ENCODE measurements around the gene MYO7A. TPM values are rescaled to one million over a fixed set of nuclear protein-coding genes. Genes with fewer than 3 reads are reported as not detected.
A peak's percentile ranks its signal among the peaks of the same experiment; 100 is the strongest.

MYO7A gene
- total and polyA plus RNA-seq, 2 of the 4 experiments (the other 2 are of a cell fraction) = 0.02 TPM; not detected in 1

GRCh38 chr11:77147668-77148321 lies 19.7 kb downstream of the MYO7A start:
- Histone ChIP-seq H2AFZ (replicated peaks; ENCODE audit: low read length, poor library complexity) (peak overlapping the region; percentile 80), H3K9me3 (ENCODE audit: control insufficient read depth, insufficient read depth, low read length) (no peaks in the 10 kb centered on the region), H3K27me3 (ENCODE audit: control insufficient read depth, insufficient read depth, low read length) (peaks cover 53% of the 10 kb centered on the region), H3K27ac (ENCODE audit: insufficient read depth, low read length) (no peak overlapping the region), H3K23ac (ENCODE audit: low read depth, low read length) (no peak overlapping the region), H2BK120ac (ENCODE audit: low read depth, low read length) (no peak overlapping the region), H2AK9ac (replicated peaks; ENCODE audit: low read depth, low read length, poor library complexity) (no peak overlapping the region), H4K8ac (ENCODE audit: low read depth in 2 of 2, low read length in 2 of 2) (no peak overlapping the region), H2AK5ac (ENCODE audit: low read depth, low read length) (no peak overlapping the region), H3K56ac (ENCODE audit: extremely low read depth, insufficient read depth, low read length) (no peak overlapping the region), H3K79me1 (ENCODE audit: low read depth in 1 of 2, low read length in 2 of 2) (no peaks in the 10 kb centered on the region), H4K20me1 (ENCODE audit: insufficient read depth, low read length) (no peaks in the 10 kb centered on the region), H4K5ac (ENCODE audit: low read depth, low read length) (no peak overlapping the region), H4K91ac (ENCODE audit: insufficient read depth, low read depth, low read length) (no peak overlapping the region), H3K4me2 (ENCODE audit: low read depth, low read length) (no peak overlapping the region), H3K9ac (ENCODE audit: low read depth, low read length) (no peak overlapping the region), H3K36me3 (ENCODE audit: control insufficient read depth, insufficient read depth, low read length) (no peaks in the 10 kb centered on the region), H3K4ac (ENCODE audit: low read depth, low read length) (no peak overlapping the region), H3K14ac (replicated peaks; ENCODE audit: low read depth, low read length) (no peak overlapping the region), H3K4me3 (ENCODE audit: insufficient read depth, low read depth, low read length) (no peak overlapping the region), H3K18ac (ENCODE audit: low read depth, low read length) (no peak overlapping the region), H2BK5ac (ENCODE audit: low read depth, low read length, poor library complexity, severe bottlenecking) (no peak overlapping the region), H2BK15ac (ENCODE audit: low read depth, low read length) (no peak overlapping the region), H3K4me1 (ENCODE audit: control insufficient read depth, insufficient read depth, low read length) (no peaks in the 10 kb centered on the region), H3K9me1 (ENCODE audit: insufficient read depth, low read length) (no peaks in the 10 kb centered on the region; the same call in 1 of the 2 replicates), H2BK20ac (ENCODE audit: low read depth, low read length) (no peak overlapping the region)
- intact Hi-C loops (cut with micrococcal nuclease) = no loop called here
- DNase-seq = no peak
- ATAC-seq (ENCODE audit: low read depth) = peak; percentile 62; the same call in 1 of the 2 replicates
- in situ Hi-C loops (cut with MboI; ENCODE audit: low sequenced_read_pairs) = no loop called here
- dilution Hi-C loops (cut with HindIII; ENCODE audit: low sequenced_read_pairs, unreplicated experiment) = no loop called here
- no TSS peak for BruUV-seq (replicated peaks)
- WGBS, 2 experiments (ENCODE audit: extremely low coverage in 2 of 2, insufficient read length in 1 of 2) = 16% methylated on average over 8 of the region's 47 CpGs; no CpG with 5 or more reads in 1 of the 2 experiments
- CTCF ChIA-PET = no interaction called here
- POLR2A ChIA-PET (ENCODE audit: unreplicated experiment) = no interaction called here
- no peak for TF ChIP-seq USF2 (IDR thresholded peaks at IDR 0.05; ENCODE audit: low read depth, low read length)
- TF ChIP-seq CEBPB (IDR thresholded peaks at IDR 0.05; ENCODE audit: low read depth, low read length) = peak; percentile 66; the same call in 1 of the 2 replicates
